Endodermal cell (in vitro differentiated cells): ENCODE data around the gene DISP3. TPM values are rescaled to one million over a fixed set of nuclear protein-coding genes. Genes with fewer than 3 reads are reported as not detected.
A peak's percentile ranks its signal among the peaks of the same experiment; 100 is the strongest.

Source experiments
- DNase-seq: peaks from one replicate; pipeline ENCODE4 v3.0.0-alpha.2; 2017
- H3K27ac ChIP-seq: 2 replicates; pipeline ENCODE4 v1.5.1; 2013; ENCODE audit warnings: mild to moderate bottlenecking, low read depth, low read length, moderate library complexity
- H3K27me3 ChIP-seq: 2 replicates; pipeline ENCODE4 v1.6.1; 2013; ENCODE audit warnings: mild to moderate bottlenecking, low read length, moderate library complexity; ENCODE audit not compliant: insufficient read depth, control insufficient read depth, poor library complexity, severe bottlenecking
- H3K36me3 ChIP-seq: 2 replicates; pipeline ENCODE4 v1.7.0; 2013; ENCODE audit warnings: mild to moderate bottlenecking, low read length, moderate library complexity; ENCODE audit not compliant: control insufficient read depth, insufficient read depth
- H3K4me1 ChIP-seq: one replicate; pipeline ENCODE4 v1.7.0; 2013; ENCODE audit warnings: low read length; ENCODE audit not compliant: control insufficient read depth, insufficient read depth
- H3K4me3 ChIP-seq: 2 replicates; pipeline ENCODE4 v1.5.1; 2013; ENCODE audit warnings: mild to moderate bottlenecking, low read length, moderate library complexity
- H3K9ac ChIP-seq: 2 replicates; pipeline ENCODE4 v1.6.1; 2013; ENCODE audit warnings: mild to moderate bottlenecking, low read length, moderate library complexity; ENCODE audit not compliant: poor library complexity, severe bottlenecking; ENCODE audit errors: extremely low read depth
- H3K9me3 ChIP-seq: 2 replicates; pipeline ENCODE4 v1.6.1; 2013; ENCODE audit warnings: mild to moderate bottlenecking, low read length, moderate library complexity; ENCODE audit not compliant: control insufficient read depth
- H3K27ac Mint-ChIP-seq: 2 replicates; pipeline ENCODE4 v1.8.0; 2020; ENCODE audit warnings: mixed read lengths
- H3K27me3 Mint-ChIP-seq: 2 replicates; pipeline ENCODE4 v1.8.0; 2021; ENCODE audit warnings: mild to moderate bottlenecking, mixed read lengths; ENCODE audit not compliant: insufficient read depth
- H3K36me3 Mint-ChIP-seq: 2 replicates; pipeline ENCODE4 v1.8.0; 2020; ENCODE audit warnings: low read depth, mixed read lengths
- H3K4me1 Mint-ChIP-seq: 2 replicates; pipeline ENCODE4 v1.8.0; 2020; ENCODE audit warnings: mixed read lengths
- H3K4me3 Mint-ChIP-seq: 2 replicates; pipeline ENCODE4 v1.8.0; 2020; ENCODE audit warnings: mild to moderate bottlenecking, moderate library complexity, mixed read lengths
- H3K9me3 Mint-ChIP-seq: 2 replicates; pipeline ENCODE4 v1.8.0; 2020; ENCODE audit warnings: mild to moderate bottlenecking, mixed read lengths
- WGBS, 2 experiments: methylation state at CpG; one replicate each; pipeline versions ENCODE4 v1.1.5 to v1.1.7; 2013; ENCODE audit warnings: missing lambda C conversion rate in 2 of 2, mixed read lengths in 1 of 2; ENCODE audit not compliant: insufficient coverage in 1 of 2, insufficient read length in 1 of 2; 5-methylcytosine and 5-hydroxymethylcytosine counted together
- total RNA-seq, 2 donors: library from RNA; stranded (reverse); fragmentation: NEBNext Ultra II Directional in 1 of 2; extraction: Animal tissue kit (Norgen Biotek cat#: 25700) in 1 of 2; gene quantifications; 2 replicates in 1 of 2; 3 replicates in 1 of 2; pipeline ENCODE4 v1.2.1, GENCODE V29; 2021
- TF ChIP-seq, protein P1 (sequence below): fragments of 200-600 bp; sonication (generic); conservative IDR thresholded peaks from 2 replicates; pipeline ENCODE4 v1.5.0; 2021; ENCODE audit warnings: antibody characterized with exemption, mild to moderate bottlenecking

DISP3 gene
- total RNA-seq, 2 donors from 2014 or later, result 9.6 to 11.6 TPM

DNA sequence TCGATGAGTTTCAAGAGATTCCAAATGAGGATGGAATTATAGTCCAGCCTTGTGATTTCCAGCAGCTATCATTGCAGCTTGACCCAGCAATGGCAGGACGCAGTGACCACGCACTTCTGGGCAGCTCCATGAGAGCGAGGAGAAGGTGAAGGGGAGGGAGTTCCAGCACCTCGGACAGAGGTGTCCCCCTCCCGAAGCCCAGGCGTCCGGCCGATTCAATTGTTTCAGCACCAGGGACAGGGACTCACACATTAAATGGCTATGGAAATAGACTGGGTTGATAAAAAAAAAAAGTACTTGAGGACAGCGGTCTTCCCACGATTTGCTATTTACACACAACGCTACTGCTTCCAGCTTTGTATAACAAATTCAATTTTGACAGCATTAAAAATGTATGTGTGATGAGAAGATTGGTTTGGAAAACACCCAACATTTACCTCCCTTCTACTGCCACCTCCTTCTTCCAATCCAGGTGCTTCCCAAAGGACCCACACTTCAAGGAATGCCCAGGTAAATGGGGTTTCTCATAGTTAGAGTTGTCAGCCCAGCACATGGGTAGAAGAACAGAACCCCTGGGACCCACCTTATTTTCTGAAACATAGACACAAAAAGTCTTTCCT lies 71.8 kb downstream of the DISP3 start:
- Histone ChIP-seq H3K27ac (no peak overlapping the region), H3K9ac (no peak overlapping the region), H3K9me3 (no peaks in the 10 kb centered on the region), H3K4me3 (no peak overlapping the region), H3K36me3 (no peaks in the 10 kb centered on the region), H3K4me1 (no peaks in the 10 kb centered on the region), H3K27me3 (peaks cover 30% of the 10 kb centered on the region)
- Mint-ChIP-seq H3K4me1 (peaks cover 24% of the 10 kb centered on the region), H3K36me3 (no peaks in the 10 kb centered on the region), H3K4me3 (no peak overlapping the region), H3K9me3 (peaks cover 14% of the 10 kb centered on the region), H3K27ac (no peak overlapping the region), H3K27me3 (peaks cover 26% of the 10 kb centered on the region)
- WGBS, 2 experiments, result 10% methylated on average over 6 to 11 of the region's 12 CpGs
- TF ChIP-seq, protein P1, sequence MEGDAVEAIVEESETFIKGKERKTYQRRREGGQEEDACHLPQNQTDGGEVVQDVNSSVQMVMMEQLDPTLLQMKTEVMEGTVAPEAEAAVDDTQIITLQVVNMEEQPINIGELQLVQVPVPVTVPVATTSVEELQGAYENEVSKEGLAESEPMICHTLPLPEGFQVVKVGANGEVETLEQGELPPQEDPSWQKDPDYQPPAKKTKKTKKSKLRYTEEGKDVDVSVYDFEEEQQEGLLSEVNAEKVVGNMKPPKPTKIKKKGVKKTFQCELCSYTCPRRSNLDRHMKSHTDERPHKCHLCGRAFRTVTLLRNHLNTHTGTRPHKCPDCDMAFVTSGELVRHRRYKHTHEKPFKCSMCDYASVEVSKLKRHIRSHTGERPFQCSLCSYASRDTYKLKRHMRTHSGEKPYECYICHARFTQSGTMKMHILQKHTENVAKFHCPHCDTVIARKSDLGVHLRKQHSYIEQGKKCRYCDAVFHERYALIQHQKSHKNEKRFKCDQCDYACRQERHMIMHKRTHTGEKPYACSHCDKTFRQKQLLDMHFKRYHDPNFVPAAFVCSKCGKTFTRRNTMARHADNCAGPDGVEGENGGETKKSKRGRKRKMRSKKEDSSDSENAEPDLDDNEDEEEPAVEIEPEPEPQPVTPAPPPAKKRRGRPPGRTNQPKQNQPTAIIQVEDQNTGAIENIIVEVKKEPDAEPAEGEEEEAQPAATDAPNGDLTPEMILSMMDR, result no peak
- DNase-seq, result peak; percentile 95

DNA sequence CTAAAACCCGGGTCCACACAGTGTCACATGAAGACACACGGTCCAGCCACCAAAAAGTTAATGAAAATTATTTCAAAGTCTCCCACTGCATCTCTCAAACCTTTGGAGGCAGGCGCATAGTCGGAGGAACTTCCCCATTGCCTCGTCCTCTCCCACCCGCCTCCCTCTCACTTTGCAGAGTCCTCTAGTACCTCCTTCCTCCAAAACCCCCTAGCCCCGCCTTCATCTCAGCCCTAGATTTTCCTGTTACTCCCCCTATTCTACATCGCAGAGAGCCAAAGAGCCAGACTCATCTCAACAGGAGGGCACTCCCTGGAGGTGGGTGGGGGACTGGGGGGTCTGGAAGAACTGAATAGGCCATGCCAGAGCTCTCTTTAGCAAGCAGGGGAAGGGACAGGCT lies 79.3 kb downstream of the DISP3 start:
- no peaks in the 10 kb centered on the region for H3K36me3 Mint-ChIP-seq
- H3K9me3 ChIP-seq, result no peaks in the 10 kb centered on the region
- H3K4me3 ChIP-seq, result peak overlapping the region; percentile 65
- no peaks in the 10 kb centered on the region for H3K27me3 Mint-ChIP-seq
- no peak overlapping the region for H3K27ac Mint-ChIP-seq
- peaks cover 11% of the 10 kb centered on the region for H3K9me3 Mint-ChIP-seq
- H3K27me3 ChIP-seq, result peaks cover 10% of the 10 kb centered on the region
- DNase-seq, result peak; percentile 65
- TF ChIP-seq, protein P1, result no peak
- no peak overlapping the region for H3K27ac ChIP-seq
- WGBS, 2 experiments, result 34 to 37% methylated on average over 2 to 8 of the region's 8 CpGs
- H3K4me1 Mint-ChIP-seq, result peaks cover 80% of the 10 kb centered on the region
- H3K4me1 ChIP-seq, result peaks cover 31% of the 10 kb centered on the region
- H3K9ac ChIP-seq, result no peak overlapping the region
- H3K4me3 Mint-ChIP-seq, result peak overlapping the region; percentile 11
- H3K36me3 ChIP-seq, result no peaks in the 10 kb centered on the region

DNA sequence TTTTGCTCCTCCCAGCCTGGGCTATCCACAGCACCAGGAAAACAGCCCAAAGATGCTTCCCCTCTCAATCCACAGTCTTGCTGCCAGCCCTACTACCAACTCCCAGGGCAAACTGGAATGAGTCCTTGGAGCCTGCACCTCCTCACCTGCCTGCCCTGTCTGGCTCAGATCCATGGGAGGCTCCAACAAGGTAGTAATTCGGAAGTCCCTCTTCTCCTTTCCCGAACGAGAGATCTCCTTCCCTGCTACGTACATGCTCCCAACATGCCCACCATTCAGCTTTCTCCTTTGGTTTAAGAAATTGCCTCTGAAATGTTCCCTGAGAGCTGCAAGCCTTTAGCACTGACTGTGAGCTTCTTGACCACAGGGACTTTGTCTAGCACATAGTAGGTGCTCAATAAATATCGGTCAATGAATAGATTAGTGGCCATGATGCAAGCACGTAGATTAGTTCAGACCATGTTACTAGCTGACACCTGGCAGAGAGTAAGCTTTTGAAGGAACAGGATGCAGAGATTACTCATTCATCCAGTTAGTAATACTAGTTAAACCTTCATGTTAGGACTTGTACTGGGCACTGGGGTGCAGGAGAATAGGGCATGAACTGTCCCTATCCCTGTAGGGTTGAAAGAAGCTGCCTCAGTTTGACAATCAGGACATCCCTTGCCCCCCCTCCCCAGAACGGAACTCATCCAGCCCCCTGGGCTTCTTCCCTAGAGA lies 80.1 kb downstream of the DISP3 start:
- H3K36me3 ChIP-seq, result no peaks in the 10 kb centered on the region
- H3K4me1 ChIP-seq, result peaks cover 34% of the 10 kb centered on the region
- no peak overlapping the region for H3K27ac ChIP-seq
- H3K9me3 Mint-ChIP-seq, result peaks cover 4% of the 10 kb centered on the region
- no peak for DNase-seq
- H3K27me3 Mint-ChIP-seq, result no peaks in the 10 kb centered on the region
- no peak overlapping the region for H3K27ac Mint-ChIP-seq
- peaks cover 85% of the 10 kb centered on the region for H3K4me1 Mint-ChIP-seq
- H3K36me3 Mint-ChIP-seq, result no peaks in the 10 kb centered on the region
- no peaks in the 10 kb centered on the region for H3K9me3 ChIP-seq
- H3K4me3 Mint-ChIP-seq, result no peak overlapping the region
- TF ChIP-seq, protein P1, result no peak
- WGBS, 2 experiments, result 90 to 93% methylated on average over 6 to 7 of the region's 7 CpGs
- H3K4me3 ChIP-seq, result no peak overlapping the region
- H3K27me3 ChIP-seq, result peaks cover 10% of the 10 kb centered on the region
- no peak overlapping the region for H3K9ac ChIP-seq
